Nephron progenitor cell (in vitro differentiated cells): ENCODE data around the gene DNAJB2.

Source experiments
- DNase-seq: peaks from one replicate; pipeline ENCODE4 v3.0.0; 2021
- H3K27ac Mint-ChIP-seq: 2 replicates; pipeline ENCODE4 v1.8.0; 2021; ENCODE audit warnings: mild to moderate bottlenecking, moderate library complexity, mixed read lengths
- H3K27me3 Mint-ChIP-seq: 2 replicates; pipeline ENCODE4 v1.8.0; 2021; ENCODE audit warnings: mild to moderate bottlenecking, low read depth, mixed read lengths; ENCODE audit not compliant: poor library complexity
- H3K36me3 Mint-ChIP-seq: 2 replicates; pipeline ENCODE4 v1.8.0; 2021; ENCODE audit warnings: low read depth, mixed read lengths
- H3K4me1 Mint-ChIP-seq: 2 replicates; pipeline ENCODE4 v1.8.0; 2021; ENCODE audit warnings: mixed read lengths
- H3K4me3 Mint-ChIP-seq: 2 replicates; pipeline ENCODE4 v1.8.0; 2021; ENCODE audit warnings: mild to moderate bottlenecking, moderate library complexity, mixed read lengths
- H3K9me3 Mint-ChIP-seq: 2 replicates; pipeline ENCODE4 v1.8.0; 2021; ENCODE audit warnings: mild to moderate bottlenecking, moderate library complexity, mixed read lengths
- TF ChIP-seq, protein P1 (sequence below): fragments of 200-600 bp; sonication (generic); IDR thresholded peaks from 2 replicates; pipeline ENCODE4 v1.5.0; 2021; ENCODE audit warnings: antibody characterized with exemption

The DNAJB2 gene

DNA sequence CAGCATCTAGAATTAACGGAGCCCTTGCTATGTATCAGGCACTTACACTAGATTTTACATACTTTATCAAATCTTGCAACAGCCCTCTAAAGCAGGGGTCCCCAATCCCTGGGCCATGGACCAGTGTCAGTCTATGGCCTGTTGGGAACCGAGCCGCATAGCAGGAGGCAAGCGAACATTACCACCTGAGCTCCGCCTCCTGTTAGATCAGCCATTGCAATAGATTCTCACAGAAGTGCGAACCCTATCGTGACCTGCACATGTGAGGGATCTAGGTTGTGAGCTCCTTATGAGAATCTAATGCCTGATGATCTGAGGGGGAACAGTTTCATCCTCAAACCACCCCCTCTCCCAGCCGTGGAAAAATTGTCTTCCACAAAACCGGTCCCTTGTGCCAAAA, 13.4 kb downstream of the DNAJB2 start:
- TF ChIP-seq, protein P1, sequence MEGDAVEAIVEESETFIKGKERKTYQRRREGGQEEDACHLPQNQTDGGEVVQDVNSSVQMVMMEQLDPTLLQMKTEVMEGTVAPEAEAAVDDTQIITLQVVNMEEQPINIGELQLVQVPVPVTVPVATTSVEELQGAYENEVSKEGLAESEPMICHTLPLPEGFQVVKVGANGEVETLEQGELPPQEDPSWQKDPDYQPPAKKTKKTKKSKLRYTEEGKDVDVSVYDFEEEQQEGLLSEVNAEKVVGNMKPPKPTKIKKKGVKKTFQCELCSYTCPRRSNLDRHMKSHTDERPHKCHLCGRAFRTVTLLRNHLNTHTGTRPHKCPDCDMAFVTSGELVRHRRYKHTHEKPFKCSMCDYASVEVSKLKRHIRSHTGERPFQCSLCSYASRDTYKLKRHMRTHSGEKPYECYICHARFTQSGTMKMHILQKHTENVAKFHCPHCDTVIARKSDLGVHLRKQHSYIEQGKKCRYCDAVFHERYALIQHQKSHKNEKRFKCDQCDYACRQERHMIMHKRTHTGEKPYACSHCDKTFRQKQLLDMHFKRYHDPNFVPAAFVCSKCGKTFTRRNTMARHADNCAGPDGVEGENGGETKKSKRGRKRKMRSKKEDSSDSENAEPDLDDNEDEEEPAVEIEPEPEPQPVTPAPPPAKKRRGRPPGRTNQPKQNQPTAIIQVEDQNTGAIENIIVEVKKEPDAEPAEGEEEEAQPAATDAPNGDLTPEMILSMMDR = no peak
- Mint-ChIP-seq H3K36me3 (no peaks in the 10 kb centered on the region), H3K27me3 (peaks cover 54% of the 10 kb centered on the region), H3K9me3 (no peaks in the 10 kb centered on the region), H3K4me3 (no peak overlapping the region), H3K4me1 (peaks cover 9% of the 10 kb centered on the region), H3K27ac (no peak overlapping the region)
- no peak for DNase-seq

DNA sequence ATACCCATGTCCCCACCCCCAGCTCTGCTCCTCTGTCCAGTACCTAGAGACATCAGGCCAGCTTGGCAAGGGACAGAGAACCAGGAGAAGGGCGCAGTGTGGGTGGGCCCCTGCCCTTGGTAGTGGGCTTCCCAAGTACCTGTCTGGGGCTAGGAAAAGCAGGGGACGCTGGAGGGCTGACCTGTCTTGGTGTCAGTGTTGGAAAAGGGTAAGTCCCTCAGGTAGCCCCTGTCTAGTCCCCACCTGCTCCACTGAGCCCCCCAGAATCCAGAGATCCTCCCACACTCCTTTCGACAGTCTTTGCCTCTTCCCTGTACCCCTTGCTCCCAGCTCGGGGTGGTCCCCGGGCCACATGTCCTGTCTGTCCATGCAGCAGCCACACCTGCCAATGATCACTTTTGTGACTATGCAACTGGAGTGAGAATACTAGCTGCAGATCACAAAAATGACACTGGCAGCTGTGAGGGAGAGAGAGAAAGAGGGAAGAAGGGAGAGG, 14.6 kb downstream of the DNAJB2 start:
- H3K27ac Mint-ChIP-seq = no peak overlapping the region
- DNase-seq = no peak
- TF ChIP-seq, protein P1 = no peak
- H3K4me3 Mint-ChIP-seq = peak overlapping the region; percentile 83
- peaks cover 61% of the 10 kb centered on the region for H3K27me3 Mint-ChIP-seq
- peaks cover 9% of the 10 kb centered on the region for H3K4me1 Mint-ChIP-seq
- H3K9me3 Mint-ChIP-seq = no peaks in the 10 kb centered on the region
- H3K36me3 Mint-ChIP-seq = no peaks in the 10 kb centered on the region

DNA sequence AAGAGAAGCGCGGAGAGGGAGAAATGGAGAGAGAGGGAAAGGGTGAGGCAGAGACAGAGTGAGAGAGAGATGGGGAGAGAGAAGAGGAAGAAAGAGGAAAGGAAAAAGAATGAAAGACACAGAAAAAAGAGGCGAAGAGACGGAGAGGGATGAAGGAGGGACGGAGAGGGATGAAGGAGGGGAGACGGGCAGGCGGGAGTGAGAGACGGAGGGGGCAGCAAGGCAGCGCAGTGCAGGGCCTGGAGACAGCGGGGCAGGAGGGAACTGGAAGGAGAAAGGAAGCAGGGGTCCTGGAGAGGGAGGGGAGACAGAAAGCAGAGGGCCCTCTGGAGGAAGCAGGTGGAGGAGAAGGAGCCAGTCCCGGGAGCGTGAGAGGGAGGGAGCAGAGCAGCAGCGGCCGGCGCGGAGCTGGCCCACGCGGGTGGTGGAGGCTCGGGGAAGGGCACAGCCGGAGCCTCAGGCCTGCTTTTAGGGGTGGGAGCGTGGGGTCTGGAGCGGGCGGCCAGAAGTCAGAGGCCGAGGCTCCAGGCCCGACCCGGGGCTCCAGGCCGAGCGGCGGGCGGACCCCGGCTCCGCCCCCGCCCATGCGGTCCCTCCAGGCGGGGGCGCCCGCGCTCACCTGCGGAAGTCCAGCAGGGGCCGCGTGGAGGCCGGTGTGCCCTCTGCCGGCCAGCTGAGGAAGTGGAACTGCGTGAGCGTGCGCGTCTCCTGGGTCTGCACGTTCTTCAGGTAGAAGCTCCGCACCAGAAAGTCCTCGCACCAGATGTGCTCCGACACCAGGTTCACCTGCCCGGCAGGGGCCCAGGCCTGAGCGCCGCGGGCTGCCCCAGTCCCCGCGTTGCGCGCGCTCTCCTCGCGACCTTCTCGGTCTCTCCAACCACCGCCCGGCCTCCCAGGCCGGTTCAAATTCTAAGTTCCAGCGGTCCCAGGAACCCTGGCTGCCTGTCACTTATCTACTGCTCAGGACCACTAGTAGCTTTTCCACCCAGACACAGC, 15.5 kb downstream of the DNAJB2 start:
- TF ChIP-seq, protein P1 = peak; percentile 98
- no peak overlapping the region for H3K27ac Mint-ChIP-seq
- no peaks in the 10 kb centered on the region for H3K9me3 Mint-ChIP-seq
- peaks cover 9% of the 10 kb centered on the region for H3K4me1 Mint-ChIP-seq
- H3K36me3 Mint-ChIP-seq = no peaks in the 10 kb centered on the region
- DNase-seq = peak; percentile 91
- H3K4me3 Mint-ChIP-seq = peak overlapping the region; percentile 83
- H3K27me3 Mint-ChIP-seq = peaks cover 69% of the 10 kb centered on the region

DNA sequence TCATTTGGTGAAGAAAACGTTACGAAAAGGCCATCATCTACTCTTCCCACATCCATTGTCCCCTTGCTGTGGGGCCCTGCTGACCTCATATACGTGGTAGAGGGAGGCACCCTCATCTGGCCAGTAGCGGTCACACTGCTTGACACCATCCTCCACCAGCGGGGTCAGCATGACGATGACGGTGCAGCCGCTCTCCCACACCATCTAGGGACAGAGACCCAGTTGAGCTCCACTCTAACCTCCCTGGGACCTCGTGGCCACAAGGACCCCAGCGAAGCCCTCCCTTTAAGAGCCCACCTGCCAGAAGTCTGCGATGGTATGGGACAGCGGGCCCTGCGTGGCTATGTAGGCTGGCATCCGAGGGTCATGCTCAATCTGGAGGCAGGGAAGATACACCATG, 17.0 kb downstream of the DNAJB2 start:
- DNase-seq = no peak
- TF ChIP-seq, protein P1 = no peak
- Mint-ChIP-seq H3K4me3 (no peak overlapping the region), H3K9me3 (no peaks in the 10 kb centered on the region), H3K4me1 (peaks cover 9% of the 10 kb centered on the region), H3K27me3 (peaks cover 77% of the 10 kb centered on the region), H3K27ac (no peak overlapping the region), H3K36me3 (no peaks in the 10 kb centered on the region)

DNA sequence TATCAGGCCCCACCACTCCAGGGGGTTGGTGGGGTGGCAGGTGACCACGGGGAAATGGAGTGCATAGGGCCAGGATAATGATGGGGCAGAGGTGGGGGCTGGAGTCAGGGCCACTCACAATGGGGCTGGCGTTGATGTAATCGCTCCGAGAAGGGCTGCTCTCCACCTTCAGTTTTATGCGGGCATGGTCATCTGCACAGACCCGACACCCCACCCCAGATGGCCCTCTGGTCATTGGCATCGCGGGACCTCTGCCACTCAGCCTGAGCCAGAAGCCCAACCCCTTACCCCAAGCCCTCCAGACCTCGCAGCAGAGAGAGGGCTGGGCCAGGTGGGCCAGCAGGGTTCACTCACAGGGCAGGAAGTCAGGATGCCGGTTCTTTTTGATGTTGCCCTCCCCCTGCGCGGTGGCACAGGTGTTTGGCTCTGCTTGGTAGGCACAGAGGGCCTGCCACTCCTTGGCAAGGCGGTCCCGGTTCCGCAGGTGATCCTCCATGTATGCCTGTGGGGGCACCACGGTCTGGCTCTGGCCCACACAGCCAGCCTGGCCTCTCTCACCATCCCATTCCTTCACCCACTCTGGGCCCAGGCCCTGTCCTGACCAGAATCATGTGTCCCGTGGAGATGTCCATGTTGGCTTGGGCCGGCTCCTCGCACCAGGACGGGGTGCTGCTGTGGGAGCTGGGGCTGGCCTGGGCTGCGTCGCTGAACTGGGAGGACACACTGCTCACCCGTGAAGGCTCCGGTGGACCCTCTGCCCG, 17.6 kb downstream of the DNAJB2 start:
- peaks cover 82% of the 10 kb centered on the region for H3K27me3 Mint-ChIP-seq
- TF ChIP-seq, protein P1 = no peak
- no peaks in the 10 kb centered on the region for H3K36me3 Mint-ChIP-seq

More for the DNA sequence above, 17.6 kb downstream of the DNAJB2 start:
- H3K4me1 Mint-ChIP-seq = peaks cover 9% of the 10 kb centered on the region
- no peak overlapping the region for H3K27ac Mint-ChIP-seq
- DNase-seq = no peak
- no peaks in the 10 kb centered on the region for H3K9me3 Mint-ChIP-seq
- no peak overlapping the region for H3K4me3 Mint-ChIP-seq
